Osteoblast (primary cell): ENCODE data around the gene GPR15. TPM values are rescaled to one million over a fixed set of nuclear protein-coding genes. Genes with fewer than 3 reads are reported as not detected.

Experiments
- DNase-seq: peaks from one replicate; pipeline ENCODE4 v3.0.0; 2011; ENCODE audit warnings: low spot score, mixed read lengths; ENCODE audit not compliant: insufficient read length; ENCODE audit errors: missing footprints
- H2AFZ ChIP-seq: 2 replicates; pipeline ENCODE4 v1.6.0; 2011; ENCODE audit warnings: mild to moderate bottlenecking, low read length
- H3K27ac ChIP-seq: 2 replicates; pipeline ENCODE4 v1.5.1; 2011; ENCODE audit warnings: mild to moderate bottlenecking, low read depth, low read length, moderate library complexity
- H3K27me3 ChIP-seq: 2 replicates; pipeline ENCODE4 v1.6.0; 2012; ENCODE audit warnings: mild to moderate bottlenecking, control low read depth, inconsistent platforms, low read length, moderate library complexity; ENCODE audit not compliant: insufficient read depth
- H3K36me3 ChIP-seq: 2 replicates; pipeline ENCODE4 v1.5.1; 2011; ENCODE audit warnings: mild to moderate bottlenecking, low read length, control low read depth, moderate library complexity; ENCODE audit not compliant: insufficient read depth
- H3K4me1 ChIP-seq: 2 replicates; pipeline ENCODE4 v1.5.1; 2011; ENCODE audit warnings: mild to moderate bottlenecking, low read length, control low read depth, moderate library complexity; ENCODE audit not compliant: insufficient read depth
- H3K4me2 ChIP-seq: 2 replicates; pipeline ENCODE4 v1.6.0; 2011; ENCODE audit warnings: mild to moderate bottlenecking, low read length; ENCODE audit not compliant: insufficient read depth
- H3K4me3 ChIP-seq: fragments of 200-600 bp; sonication (generic); 3 replicates; pipeline ENCODE4 v1.5.1; 2012; ENCODE audit warnings: mild to moderate bottlenecking, low read length, inconsistent platforms; ENCODE audit not compliant: insufficient read depth
- H3K79me2 ChIP-seq: 2 replicates; pipeline ENCODE4 v1.6.0; 2012; ENCODE audit warnings: mild to moderate bottlenecking, low read length, control low read depth, inconsistent platforms; ENCODE audit not compliant: insufficient read depth
- H3K9me3 ChIP-seq: 2 replicates; pipeline ENCODE4 v1.5.1; 2011; ENCODE audit warnings: low read depth, low read length, control low read depth
- H4K20me1 ChIP-seq: 2 replicates; pipeline ENCODE4 v1.6.0; 2012; ENCODE audit warnings: mild to moderate bottlenecking, low read length, control low read depth; ENCODE audit not compliant: insufficient read depth
- total RNA-seq: library from RNA; depleted of rRNA; stranded (reverse); fragments of >200 nt; gene quantifications from 2 replicates; pipeline ENCODE4 v1.2.3, GENCODE V29; 2012
- TF ChIP-seq, protein P1 (sequence below): IDR thresholded peaks from 2 replicates; pipeline ENCODE4 v1.5.1; 2011; ENCODE audit warnings: mild to moderate bottlenecking, low read depth, low read length, moderate library complexity; ENCODE audit errors: extremely low read depth

GPR15 gene
- total RNA-seq, 1 donor: not detected

DNA sequence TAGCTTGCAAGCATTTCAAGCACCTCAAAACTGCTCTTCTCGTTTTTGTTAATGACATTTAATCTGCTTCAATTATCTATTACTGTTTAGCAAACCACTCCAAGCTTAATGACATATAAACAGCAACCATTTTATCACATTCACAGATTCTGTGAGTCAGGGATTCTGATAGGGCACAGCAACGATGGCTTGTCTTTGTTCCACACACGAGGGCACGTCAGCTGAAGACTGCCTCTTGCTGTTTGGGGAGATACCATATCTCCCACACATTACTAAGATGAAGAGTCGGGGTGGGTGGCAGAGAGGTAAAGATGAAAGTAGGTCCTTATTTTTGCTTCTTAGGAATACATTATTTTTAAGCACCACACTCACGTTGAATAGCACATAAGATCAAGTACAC, 42.4 kb downstream of the GPR15 start:
- Histone ChIP-seq H4K20me1 (no peaks in the 10 kb centered on the region), H3K4me3 (no peak overlapping the region), H3K27ac (no peak overlapping the region), H3K79me2 (no peaks in the 10 kb centered on the region), H2AFZ (no peak overlapping the region), H3K4me2 (no peak overlapping the region), H3K36me3 (peaks cover 5% of the 10 kb centered on the region), H3K9me3 (no peaks in the 10 kb centered on the region), H3K4me1 (peaks cover 6% of the 10 kb centered on the region), H3K27me3 (no peaks in the 10 kb centered on the region)
- DNase-seq: no peak
- TF ChIP-seq, protein P1, sequence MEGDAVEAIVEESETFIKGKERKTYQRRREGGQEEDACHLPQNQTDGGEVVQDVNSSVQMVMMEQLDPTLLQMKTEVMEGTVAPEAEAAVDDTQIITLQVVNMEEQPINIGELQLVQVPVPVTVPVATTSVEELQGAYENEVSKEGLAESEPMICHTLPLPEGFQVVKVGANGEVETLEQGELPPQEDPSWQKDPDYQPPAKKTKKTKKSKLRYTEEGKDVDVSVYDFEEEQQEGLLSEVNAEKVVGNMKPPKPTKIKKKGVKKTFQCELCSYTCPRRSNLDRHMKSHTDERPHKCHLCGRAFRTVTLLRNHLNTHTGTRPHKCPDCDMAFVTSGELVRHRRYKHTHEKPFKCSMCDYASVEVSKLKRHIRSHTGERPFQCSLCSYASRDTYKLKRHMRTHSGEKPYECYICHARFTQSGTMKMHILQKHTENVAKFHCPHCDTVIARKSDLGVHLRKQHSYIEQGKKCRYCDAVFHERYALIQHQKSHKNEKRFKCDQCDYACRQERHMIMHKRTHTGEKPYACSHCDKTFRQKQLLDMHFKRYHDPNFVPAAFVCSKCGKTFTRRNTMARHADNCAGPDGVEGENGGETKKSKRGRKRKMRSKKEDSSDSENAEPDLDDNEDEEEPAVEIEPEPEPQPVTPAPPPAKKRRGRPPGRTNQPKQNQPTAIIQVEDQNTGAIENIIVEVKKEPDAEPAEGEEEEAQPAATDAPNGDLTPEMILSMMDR: no peak

DNA sequence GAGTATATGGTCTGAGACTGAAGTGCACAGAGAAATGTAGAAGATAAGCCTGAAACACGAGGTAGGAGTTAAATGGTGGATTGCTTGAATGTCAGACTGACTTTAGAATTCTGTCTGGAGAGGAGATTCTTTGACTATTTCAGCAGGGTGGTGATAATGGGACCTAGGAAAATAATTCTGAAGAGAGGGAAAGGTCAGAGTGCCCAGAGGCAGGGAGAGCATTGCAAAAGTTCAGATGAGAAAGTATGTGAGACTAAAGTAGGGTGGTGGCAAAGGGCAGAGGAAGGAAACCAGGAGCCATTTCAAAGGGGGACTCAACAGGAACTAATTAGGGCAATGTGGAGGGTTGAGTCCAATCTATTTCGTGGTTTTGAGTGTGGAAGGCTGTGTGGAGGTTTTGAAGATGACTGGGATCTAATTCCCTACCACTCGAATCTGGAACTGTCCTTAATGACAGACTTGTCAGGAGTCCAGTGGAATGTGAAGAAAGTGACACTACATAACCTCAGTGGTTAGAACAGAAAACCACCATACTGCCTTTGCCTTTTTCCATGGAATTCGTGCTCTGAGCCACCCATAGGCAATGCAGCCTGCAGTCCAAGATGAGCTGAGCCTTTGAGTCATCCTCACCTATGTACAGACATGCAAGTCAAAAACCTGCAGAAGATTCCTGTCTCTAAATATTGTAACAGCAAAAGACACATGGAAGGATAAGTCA, 45.6 kb downstream of the GPR15 start:
- Histone ChIP-seq H3K36me3 (peaks cover 14% of the 10 kb centered on the region), H4K20me1 (no peaks in the 10 kb centered on the region), H3K9me3 (no peaks in the 10 kb centered on the region), H2AFZ (no peak overlapping the region), H3K4me2 (no peak overlapping the region), H3K79me2 (no peaks in the 10 kb centered on the region), H3K27me3 (no peaks in the 10 kb centered on the region), H3K4me3 (no peak overlapping the region), H3K4me1 (peaks cover 6% of the 10 kb centered on the region), H3K27ac (no peak overlapping the region)
- DNase-seq: no peak
- TF ChIP-seq, protein P1: no peak

DNA sequence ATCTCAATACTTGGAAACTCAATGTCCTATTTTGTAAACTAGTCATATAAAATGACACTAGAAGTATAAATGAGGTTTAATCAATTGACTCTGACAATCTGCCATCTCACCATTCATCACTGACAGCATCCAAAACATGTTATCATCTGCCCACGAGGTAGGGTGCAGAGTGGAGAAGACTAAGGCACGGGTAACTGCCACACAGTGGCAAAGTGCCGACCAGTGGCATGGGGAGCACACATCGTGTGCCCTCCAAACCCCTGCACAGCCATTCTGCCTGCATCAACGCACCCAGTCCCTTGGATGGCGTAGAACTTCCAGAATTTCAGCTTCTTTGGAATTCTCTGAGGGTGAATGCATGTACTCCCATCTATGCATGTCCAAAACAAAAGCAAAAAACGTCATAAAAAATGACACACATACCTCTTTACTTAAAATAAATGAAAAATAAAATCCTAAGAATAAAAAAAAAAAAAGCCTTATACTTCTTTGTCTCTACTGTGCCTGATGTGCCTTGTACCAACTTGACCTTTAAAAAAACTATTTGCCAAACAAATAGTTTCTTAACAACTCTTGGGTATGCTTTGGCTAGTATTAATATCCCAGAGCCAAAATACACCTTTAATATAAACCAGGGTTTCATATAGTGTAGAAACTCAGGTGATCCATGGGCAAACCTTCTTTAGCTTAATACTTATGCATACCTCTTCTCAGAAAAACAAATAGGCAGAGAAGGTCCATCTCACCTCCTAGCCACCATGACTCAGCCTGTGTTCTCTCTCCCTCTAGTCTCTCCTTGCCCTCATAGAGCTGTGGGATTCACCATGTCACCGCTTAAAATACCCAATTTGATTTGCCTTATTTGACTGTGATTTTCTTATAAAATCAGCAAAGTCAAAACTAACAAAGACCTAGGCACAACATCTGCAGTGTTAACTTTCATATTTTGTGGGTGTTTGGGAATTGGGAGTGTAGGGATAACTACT, 48.9 kb downstream of the GPR15 start:
- no peak overlapping the region for H3K27ac ChIP-seq
- H3K79me2 ChIP-seq: peaks cover 2% of the 10 kb centered on the region
- H3K9me3 ChIP-seq: no peaks in the 10 kb centered on the region
- TF ChIP-seq, protein P1: no peak
- H3K36me3 ChIP-seq: peaks cover 24% of the 10 kb centered on the region
- no peak overlapping the region for H2AFZ ChIP-seq
- H4K20me1 ChIP-seq: no peaks in the 10 kb centered on the region
- no peaks in the 10 kb centered on the region for H3K27me3 ChIP-seq
- peaks cover 9% of the 10 kb centered on the region for H3K4me1 ChIP-seq
- no peak overlapping the region for H3K4me2 ChIP-seq
- no peak for DNase-seq
- no peak overlapping the region for H3K4me3 ChIP-seq

- no peak overlapping the region for H2AFZ ChIP-seq
- H3K27ac ChIP-seq: no peak overlapping the region
- TF ChIP-seq, protein P1: no peak
These were observed 49.7 kb downstream of the GPR15 start for GRCh38 chr3:98581474-98581873.

More at GRCh38 chr3:98581474-98581873, 49.7 kb downstream of the GPR15 start:
- Histone ChIP-seq H4K20me1 (no peaks in the 10 kb centered on the region), H3K4me1 (peaks cover 9% of the 10 kb centered on the region), H3K4me3 (no peak overlapping the region), H3K9me3 (no peaks in the 10 kb centered on the region), H3K36me3 (peaks cover 29% of the 10 kb centered on the region), H3K79me2 (peaks cover 2% of the 10 kb centered on the region), H3K4me2 (no peak overlapping the region), H3K27me3 (no peaks in the 10 kb centered on the region)
- DNase-seq: no peak
